H1 (cell line): ENCODE data around the gene STKLD1. TPM values are rescaled to one million over a fixed set of nuclear protein-coding genes. Genes with fewer than 3 reads are reported as not detected.

ENCODE experiments used
- CHD2 ChIP-seq: IDR thresholded peaks from 2 replicates; pipeline ENCODE4 v1.6.1; 2012; ENCODE audit warnings: low read length, improper control_type of control experiment
- polyA plus RNA-seq, 7 experiments: library from polyadenylated mRNA; depleted of rRNA in 3 of 7; stranded (reverse) in 5 of 7; unstranded in 2 of 7; fragments of >200 nt in 5 of 7; fragments of 200-250 nt in 2 of 7; gene quantifications; 1 replicate in 5 of 7; 2 replicates in 1 of 7; 4 replicates in 1 of 7; pipeline versions ENCODE4 v1.2.1 to v1.2.3, GENCODE V29; 2011 to 2013; ENCODE audit warnings: missing spikeins in 2 of 7, mixed read lengths in 2 of 7
- total RNA-seq: library from RNA; stranded (reverse); fragmentation: NEBNext Ultra II Directional; extraction: Animal tissue kit (Norgen Biotek cat#: 25700); gene quantifications from 2 replicates; pipeline ENCODE4 v1.2.1, GENCODE V29; 2021
- TF ChIP-seq, protein P1 (sequence below): fragments of 300-600 bp; sonication (generic); IDR thresholded peaks from 2 replicates; pipeline ENCODE4 v1.7.1; 2012; ENCODE audit warnings: low read length, moderate library complexity, mild to moderate bottlenecking, inconsistent platforms; ENCODE audit not compliant: insufficient replicate concordance

The STKLD1 gene
- total and polyA plus RNA-seq, 2 of the 8 experiments (the other 6 are each of a cell fraction or from before 2014, with no cell fraction given): 0.26 TPM; not detected in 1

DNA sequence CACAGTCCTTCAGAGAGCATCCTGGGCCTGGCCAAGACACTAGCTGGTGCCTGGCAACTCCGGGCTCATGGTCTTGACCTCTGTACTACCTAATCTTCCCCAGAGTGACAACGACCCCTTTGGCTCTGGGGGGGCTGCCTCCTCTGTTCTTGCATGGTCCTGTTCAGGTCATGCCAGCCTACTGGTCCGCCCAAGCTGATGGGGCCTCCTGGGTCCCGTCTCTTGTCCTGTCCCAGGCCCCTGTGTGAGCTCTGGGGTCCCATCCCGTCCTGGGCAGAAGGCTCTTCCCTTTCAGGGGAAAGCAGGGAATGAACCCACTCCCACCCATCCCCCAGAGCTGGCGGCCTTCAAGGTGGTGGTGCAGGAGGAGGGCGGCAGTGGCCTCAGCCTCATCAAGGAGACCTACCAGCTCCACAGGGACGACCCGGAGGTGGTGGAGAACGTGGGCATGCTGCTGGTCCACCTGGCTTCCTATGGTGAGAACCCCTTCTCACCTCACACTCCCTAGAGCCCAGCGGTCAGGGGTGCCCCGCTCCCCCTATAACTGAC lies 28.4 kb downstream of the STKLD1 start (continued):
- TF ChIP-seq, protein P1, sequence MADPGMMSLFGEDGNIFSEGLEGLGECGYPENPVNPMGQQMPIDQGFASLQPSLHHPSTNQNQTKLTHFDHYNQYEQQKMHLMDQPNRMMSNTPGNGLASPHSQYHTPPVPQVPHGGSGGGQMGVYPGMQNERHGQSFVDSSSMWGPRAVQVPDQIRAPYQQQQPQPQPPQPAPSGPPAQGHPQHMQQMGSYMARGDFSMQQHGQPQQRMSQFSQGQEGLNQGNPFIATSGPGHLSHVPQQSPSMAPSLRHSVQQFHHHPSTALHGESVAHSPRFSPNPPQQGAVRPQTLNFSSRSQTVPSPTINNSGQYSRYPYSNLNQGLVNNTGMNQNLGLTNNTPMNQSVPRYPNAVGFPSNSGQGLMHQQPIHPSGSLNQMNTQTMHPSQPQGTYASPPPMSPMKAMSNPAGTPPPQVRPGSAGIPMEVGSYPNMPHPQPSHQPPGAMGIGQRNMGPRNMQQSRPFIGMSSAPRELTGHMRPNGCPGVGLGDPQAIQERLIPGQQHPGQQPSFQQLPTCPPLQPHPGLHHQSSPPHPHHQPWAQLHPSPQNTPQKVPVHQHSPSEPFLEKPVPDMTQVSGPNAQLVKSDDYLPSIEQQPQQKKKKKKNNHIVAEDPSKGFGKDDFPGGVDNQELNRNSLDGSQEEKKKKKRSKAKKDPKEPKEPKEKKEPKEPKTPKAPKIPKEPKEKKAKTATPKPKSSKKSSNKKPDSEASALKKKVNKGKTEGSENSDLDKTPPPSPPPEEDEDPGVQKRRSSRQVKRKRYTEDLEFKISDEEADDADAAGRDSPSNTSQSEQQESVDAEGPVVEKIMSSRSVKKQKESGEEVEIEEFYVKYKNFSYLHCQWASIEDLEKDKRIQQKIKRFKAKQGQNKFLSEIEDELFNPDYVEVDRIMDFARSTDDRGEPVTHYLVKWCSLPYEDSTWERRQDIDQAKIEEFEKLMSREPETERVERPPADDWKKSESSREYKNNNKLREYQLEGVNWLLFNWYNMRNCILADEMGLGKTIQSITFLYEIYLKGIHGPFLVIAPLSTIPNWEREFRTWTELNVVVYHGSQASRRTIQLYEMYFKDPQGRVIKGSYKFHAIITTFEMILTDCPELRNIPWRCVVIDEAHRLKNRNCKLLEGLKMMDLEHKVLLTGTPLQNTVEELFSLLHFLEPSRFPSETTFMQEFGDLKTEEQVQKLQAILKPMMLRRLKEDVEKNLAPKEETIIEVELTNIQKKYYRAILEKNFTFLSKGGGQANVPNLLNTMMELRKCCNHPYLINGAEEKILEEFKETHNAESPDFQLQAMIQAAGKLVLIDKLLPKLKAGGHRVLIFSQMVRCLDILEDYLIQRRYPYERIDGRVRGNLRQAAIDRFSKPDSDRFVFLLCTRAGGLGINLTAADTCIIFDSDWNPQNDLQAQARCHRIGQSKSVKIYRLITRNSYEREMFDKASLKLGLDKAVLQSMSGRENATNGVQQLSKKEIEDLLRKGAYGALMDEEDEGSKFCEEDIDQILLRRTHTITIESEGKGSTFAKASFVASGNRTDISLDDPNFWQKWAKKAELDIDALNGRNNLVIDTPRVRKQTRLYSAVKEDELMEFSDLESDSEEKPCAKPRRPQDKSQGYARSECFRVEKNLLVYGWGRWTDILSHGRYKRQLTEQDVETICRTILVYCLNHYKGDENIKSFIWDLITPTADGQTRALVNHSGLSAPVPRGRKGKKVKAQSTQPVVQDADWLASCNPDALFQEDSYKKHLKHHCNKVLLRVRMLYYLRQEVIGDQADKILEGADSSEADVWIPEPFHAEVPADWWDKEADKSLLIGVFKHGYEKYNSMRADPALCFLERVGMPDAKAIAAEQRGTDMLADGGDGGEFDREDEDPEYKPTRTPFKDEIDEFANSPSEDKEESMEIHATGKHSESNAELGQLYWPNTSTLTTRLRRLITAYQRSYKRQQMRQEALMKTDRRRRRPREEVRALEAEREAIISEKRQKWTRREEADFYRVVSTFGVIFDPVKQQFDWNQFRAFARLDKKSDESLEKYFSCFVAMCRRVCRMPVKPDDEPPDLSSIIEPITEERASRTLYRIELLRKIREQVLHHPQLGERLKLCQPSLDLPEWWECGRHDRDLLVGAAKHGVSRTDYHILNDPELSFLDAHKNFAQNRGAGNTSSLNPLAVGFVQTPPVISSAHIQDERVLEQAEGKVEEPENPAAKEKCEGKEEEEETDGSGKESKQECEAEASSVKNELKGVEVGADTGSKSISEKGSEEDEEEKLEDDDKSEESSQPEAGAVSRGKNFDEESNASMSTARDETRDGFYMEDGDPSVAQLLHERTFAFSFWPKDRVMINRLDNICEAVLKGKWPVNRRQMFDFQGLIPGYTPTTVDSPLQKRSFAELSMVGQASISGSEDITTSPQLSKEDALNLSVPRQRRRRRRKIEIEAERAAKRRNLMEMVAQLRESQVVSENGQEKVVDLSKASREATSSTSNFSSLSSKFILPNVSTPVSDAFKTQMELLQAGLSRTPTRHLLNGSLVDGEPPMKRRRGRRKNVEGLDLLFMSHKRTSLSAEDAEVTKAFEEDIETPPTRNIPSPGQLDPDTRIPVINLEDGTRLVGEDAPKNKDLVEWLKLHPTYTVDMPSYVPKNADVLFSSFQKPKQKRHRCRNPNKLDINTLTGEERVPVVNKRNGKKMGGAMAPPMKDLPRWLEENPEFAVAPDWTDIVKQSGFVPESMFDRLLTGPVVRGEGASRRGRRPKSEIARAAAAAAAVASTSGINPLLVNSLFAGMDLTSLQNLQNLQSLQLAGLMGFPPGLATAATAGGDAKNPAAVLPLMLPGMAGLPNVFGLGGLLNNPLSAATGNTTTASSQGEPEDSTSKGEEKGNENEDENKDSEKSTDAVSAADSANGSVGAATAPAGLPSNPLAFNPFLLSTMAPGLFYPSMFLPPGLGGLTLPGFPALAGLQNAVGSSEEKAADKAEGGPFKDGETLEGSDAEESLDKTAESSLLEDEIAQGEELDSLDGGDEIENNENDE: no peak
- no peak for TF ChIP-seq CHD2
